ENCODE measurements around the gene HS3ST6.

DNA sequence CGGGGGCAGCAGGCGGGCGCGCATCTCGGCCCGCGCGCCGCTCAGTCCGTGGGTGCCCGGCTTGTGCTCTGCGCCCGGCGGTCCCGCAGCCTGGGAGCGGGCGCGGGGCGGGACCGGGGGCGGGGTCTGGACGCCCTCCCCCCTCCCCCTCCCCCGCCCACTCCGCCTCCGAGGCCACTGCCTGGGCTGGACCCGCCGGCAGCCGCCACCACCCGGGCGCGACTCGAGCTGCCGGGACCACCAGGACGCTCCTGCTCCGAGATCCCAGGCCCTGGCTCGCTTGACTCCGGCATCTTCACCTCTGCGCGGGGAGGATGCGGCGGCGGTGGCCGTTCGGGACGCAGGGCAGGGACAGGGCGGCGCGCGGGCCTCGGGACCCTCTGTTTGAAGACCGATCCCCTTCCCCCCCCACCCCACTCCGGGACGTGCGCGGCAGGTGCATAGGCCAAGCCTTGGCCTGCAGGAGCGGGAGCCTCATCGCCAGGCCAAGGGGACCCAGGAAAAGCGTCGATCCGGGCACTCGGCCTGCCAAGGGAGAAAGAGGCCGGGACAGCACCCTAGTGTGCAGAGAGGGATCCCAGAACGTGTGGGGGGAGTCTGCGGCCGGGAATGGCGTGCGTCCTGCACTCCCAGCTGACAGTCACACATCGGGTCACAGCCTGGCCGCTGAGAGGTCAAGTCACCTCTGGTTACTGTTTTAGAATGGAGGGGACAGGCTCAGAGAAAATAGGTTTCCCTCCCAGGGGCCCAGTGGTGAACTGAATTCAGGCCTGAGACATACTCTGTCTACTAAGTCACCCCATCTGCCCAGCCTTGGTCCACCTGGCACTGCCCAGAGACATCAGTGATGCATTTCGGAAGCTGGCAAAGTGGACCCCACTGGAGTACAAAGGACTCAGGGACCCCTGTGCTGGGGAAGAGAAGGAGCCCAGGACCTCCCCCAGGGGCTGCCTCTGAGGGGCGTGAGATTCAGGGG, at the start of gene HS3ST6:
- TF ChIP-seq CTCF (conservative IDR thresholded peaks at IDR 0.05; ENCODE audit: low read depth, low read length): no peak
- TF ChIP-seq EZH2 (IDR thresholded peaks at IDR 0.05; ENCODE audit: low read length, unreplicated experiment): no peak
